Loucy (cell line): ENCODE results near the gene SCFD2.

Experiments
- H2AFZ ChIP-seq: fragments of 200-600 bp; sonication (generic); 2 replicates; pipeline ENCODE4 v1.6.0; 2016; ENCODE audit warnings: antibody characterized with exemption, mild to moderate bottlenecking, low read length, moderate library complexity
- H3F3A ChIP-seq: fragments of 200-600 bp; 2 replicates; pipeline ENCODE4 v1.6.0; 2016; ENCODE audit warnings: antibody characterized with exemption, low read depth, mild to moderate bottlenecking
- H3K27me3 ChIP-seq: fragments of 200-600 bp; sonication (generic); 2 replicates; pipeline ENCODE4 v1.6.1; 2014; ENCODE audit warnings: low read length, mild to moderate bottlenecking; ENCODE audit not compliant: insufficient read depth, poor library complexity, severe bottlenecking
- H3K36me3 ChIP-seq: fragments of 200-600 bp; sonication (generic); 2 replicates; pipeline ENCODE4 v1.6.1; 2016; ENCODE audit warnings: low read length; ENCODE audit not compliant: insufficient read depth
- H3K4me1 ChIP-seq: fragments of 200-600 bp; sonication (generic); 2 replicates; pipeline ENCODE4 v1.5.1; 2014; ENCODE audit warnings: low read length, mild to moderate bottlenecking; ENCODE audit not compliant: insufficient read depth, poor library complexity, severe bottlenecking
- H3K4me2 ChIP-seq: fragments of 200-600 bp; sonication (generic); 2 replicates; pipeline ENCODE4 v1.6.0; 2014; ENCODE audit warnings: antibody characterized with exemption, low read length, low read depth, mild to moderate bottlenecking; ENCODE audit not compliant: poor library complexity, severe bottlenecking
- H3K4me3 ChIP-seq: fragments of 200-600 bp; sonication (generic); 2 replicates; pipeline ENCODE4 v1.5.1; 2014; ENCODE audit warnings: low read length, mild to moderate bottlenecking, mixed read lengths; ENCODE audit not compliant: poor library complexity, severe bottlenecking
- H3K79me2 ChIP-seq: fragments of 200-600 bp; sonication (generic); 2 replicates; pipeline ENCODE4 v1.6.1; 2014; ENCODE audit warnings: low read length; ENCODE audit not compliant: insufficient read depth
- H3K9ac ChIP-seq: fragments of 200-600 bp; sonication (generic); 2 replicates; pipeline ENCODE4 v1.6.0; 2014; ENCODE audit warnings: mild to moderate bottlenecking, low read depth, low read length, moderate library complexity; ENCODE audit not compliant: poor library complexity, severe bottlenecking
- H3K9me2 ChIP-seq: fragments of 200-600 bp; sonication (generic); replicated peaks from 2 replicates; pipeline ENCODE4 v1.6.1; 2016; ENCODE audit warnings: low read depth, low read length, mixed read lengths
- H3K9me3 ChIP-seq: fragments of 200-600 bp; sonication (generic); 2 replicates; pipeline ENCODE4 v1.6.1; 2014; ENCODE audit warnings: mild to moderate bottlenecking, antibody characterized with exemption, low read length, low read depth; ENCODE audit not compliant: insufficient read depth
- H4K20me1 ChIP-seq: fragments of 200-600 bp; sonication (generic); 2 replicates; pipeline ENCODE4 v1.6.0; 2014; ENCODE audit warnings: antibody characterized with exemption, low read length, mild to moderate bottlenecking; ENCODE audit not compliant: insufficient read depth, poor library complexity, severe bottlenecking
- EZH2phosphoT487 ChIP-seq: fragments of 200-600 bp; IDR thresholded peaks from 2 replicates; pipeline ENCODE4 v1.6.1; 2018; ENCODE audit warnings: antibody characterized with exemption, mild to moderate bottlenecking, moderate library complexity, borderline replicate concordance
- TF ChIP-seq, protein P1 (sequence below): fragments of 200-600 bp; sonication (generic); conservative IDR thresholded peaks from 2 replicates; pipeline ENCODE4 v1.5.1; 2014; ENCODE audit warnings: mild to moderate bottlenecking, antibody characterized with exemption, low read length

The SCFD2 gene

DNA sequence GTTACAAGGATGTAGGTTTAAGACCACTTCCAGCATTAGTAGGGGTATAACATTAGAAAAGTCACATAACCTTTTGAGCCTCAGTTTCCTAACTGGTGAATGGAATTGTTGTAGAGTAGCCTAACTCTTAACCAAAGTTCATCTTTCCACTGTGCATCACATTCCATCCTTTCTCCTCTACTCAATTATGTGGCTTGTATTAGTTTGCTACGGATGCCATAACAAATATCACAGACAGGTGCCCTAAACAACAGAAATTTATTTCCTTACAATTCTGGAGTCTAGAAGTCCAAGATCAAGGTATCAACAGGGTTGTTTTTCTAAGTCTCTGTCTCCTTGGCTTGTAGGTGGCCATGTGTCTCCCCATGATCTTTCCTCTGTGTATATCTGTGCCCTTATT lies 271.8 kb downstream of the SCFD2 start:
- H3K36me3 ChIP-seq = no peaks in the 10 kb centered on the region
- H2AFZ ChIP-seq = no peak overlapping the region
- no peak overlapping the region for H3K4me3 ChIP-seq
- no peaks in the 10 kb centered on the region for H3K27me3 ChIP-seq
- no peaks in the 10 kb centered on the region for H3K9me3 ChIP-seq
- no peaks in the 10 kb centered on the region for H3K79me2 ChIP-seq
- TF ChIP-seq, protein P1, sequence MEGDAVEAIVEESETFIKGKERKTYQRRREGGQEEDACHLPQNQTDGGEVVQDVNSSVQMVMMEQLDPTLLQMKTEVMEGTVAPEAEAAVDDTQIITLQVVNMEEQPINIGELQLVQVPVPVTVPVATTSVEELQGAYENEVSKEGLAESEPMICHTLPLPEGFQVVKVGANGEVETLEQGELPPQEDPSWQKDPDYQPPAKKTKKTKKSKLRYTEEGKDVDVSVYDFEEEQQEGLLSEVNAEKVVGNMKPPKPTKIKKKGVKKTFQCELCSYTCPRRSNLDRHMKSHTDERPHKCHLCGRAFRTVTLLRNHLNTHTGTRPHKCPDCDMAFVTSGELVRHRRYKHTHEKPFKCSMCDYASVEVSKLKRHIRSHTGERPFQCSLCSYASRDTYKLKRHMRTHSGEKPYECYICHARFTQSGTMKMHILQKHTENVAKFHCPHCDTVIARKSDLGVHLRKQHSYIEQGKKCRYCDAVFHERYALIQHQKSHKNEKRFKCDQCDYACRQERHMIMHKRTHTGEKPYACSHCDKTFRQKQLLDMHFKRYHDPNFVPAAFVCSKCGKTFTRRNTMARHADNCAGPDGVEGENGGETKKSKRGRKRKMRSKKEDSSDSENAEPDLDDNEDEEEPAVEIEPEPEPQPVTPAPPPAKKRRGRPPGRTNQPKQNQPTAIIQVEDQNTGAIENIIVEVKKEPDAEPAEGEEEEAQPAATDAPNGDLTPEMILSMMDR = no peak
- H4K20me1 ChIP-seq = no peaks in the 10 kb centered on the region
- H3K9ac ChIP-seq = no peak overlapping the region
- no peaks in the 10 kb centered on the region for H3K4me1 ChIP-seq
- H3F3A ChIP-seq = no peaks in the 10 kb centered on the region
- no peak overlapping the region for H3K4me2 ChIP-seq
- H3K9me2 ChIP-seq = no peaks in the 10 kb centered on the region

DNA sequence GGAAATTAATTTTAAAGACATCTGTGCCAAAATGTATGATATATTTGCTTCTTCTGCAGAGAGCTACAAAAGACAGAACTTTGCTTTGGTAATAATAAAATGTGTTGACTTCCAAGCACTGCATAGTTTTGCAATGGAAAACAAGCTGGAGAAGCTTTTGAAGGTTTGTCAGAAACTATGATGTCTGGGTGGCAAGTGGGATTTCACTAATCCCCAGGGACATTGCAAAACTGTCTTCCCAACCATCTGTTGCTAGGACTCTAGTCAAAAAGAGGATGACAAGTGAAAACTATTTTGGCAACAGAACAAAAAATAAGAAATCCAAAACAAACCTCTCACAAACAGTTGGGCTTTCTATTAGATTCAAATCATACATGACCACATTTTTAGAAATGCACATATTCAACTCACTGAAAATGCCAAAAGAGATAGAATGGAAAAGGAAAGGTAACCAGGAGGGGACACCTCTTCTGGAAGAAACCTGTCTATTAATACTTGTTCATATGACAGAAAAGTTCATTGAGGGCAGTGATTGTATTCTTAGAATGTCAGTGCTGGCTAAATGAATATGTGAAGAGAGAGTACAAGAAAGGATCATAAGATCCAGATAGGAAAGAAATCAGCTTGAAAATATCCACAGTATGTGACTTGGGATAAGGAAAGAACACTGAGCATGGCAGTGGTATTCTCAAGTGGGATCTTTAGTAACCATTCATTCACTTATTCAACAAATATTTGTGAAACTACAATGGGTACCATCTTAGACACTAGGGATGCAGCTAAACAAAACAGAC lies 275.7 kb downstream of the SCFD2 start:
- Histone ChIP-seq H2AFZ (no peak overlapping the region), H3K27me3 (no peaks in the 10 kb centered on the region), H3K4me1 (no peaks in the 10 kb centered on the region), H3K36me3 (no peaks in the 10 kb centered on the region), H3K9me3 (peaks cover 7% of the 10 kb centered on the region; the same call in 1 of the 2 replicates), H3K4me3 (no peak overlapping the region), H4K20me1 (no peaks in the 10 kb centered on the region), H3K9ac (no peak overlapping the region), H3K4me2 (no peak overlapping the region), H3K9me2 (no peaks in the 10 kb centered on the region), H3K79me2 (no peaks in the 10 kb centered on the region), H3F3A (no peaks in the 10 kb centered on the region)
- TF ChIP-seq, protein P1 = no peak

DNA sequence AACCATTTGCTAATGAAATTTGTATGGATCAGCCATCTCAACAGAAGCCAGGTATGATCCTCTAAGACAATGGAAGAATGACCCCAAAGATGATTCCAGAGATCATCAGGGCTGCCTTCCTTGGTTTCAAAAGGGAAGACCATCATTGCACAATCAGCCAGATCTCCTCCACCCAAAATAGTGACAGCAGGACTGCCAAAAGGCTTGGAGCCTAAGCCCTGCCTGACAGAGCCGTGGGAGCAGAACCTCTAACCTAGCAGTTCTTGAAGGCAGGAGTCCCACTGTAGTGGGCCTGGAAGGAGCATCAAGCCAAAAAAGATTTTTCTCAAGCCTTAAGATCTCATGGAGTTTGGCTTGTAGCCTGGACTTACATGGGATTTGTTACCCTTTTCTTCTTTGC lies 277.7 kb downstream of the SCFD2 start:
- Histone ChIP-seq H4K20me1 (no peaks in the 10 kb centered on the region), H2AFZ (no peak overlapping the region), H3F3A (no peaks in the 10 kb centered on the region), H3K9ac (no peak overlapping the region), H3K9me3 (peaks cover 7% of the 10 kb centered on the region; the same call in 1 of the 2 replicates), H3K9me2 (no peaks in the 10 kb centered on the region), H3K4me1 (no peaks in the 10 kb centered on the region), H3K4me2 (no peak overlapping the region), H3K79me2 (no peaks in the 10 kb centered on the region), H3K36me3 (no peaks in the 10 kb centered on the region), H3K27me3 (no peaks in the 10 kb centered on the region), H3K4me3 (no peak overlapping the region)
- TF ChIP-seq EZH2phosphoT487 = no peak
- TF ChIP-seq, protein P1 = no peak
